Stimulated activated CD8-positive, alpha-beta memory T cell treated with anti-CD3 and anti-CD28 coated beads, Interleukin-4, amount 100 ng/mL, for 4 hours (primary cell): Measurements from ENCODE around the gene ENTREP1.
"Not testable (repeated sequence)": the region's sequence is repeated elsewhere in the genome, so short reads cannot be mapped to it uniquely, and the experiment has no call there.

Experiments used
- DNase-seq, 2 donors: peaks; one replicate each; pipeline ENCODE4 v3.0.0-alpha.2; 2020; ENCODE audit warnings: low read depth in 2 of 2, low spot score in 1 of 2

The ENTREP1 gene

GRCh38 chr9:69409936-69410335 lies 84.9 kb downstream of the ENTREP1 start:
- DNase-seq: not testable (repeated sequence)

GRCh38 chr9:69411246-69411645 lies 86.2 kb downstream of the ENTREP1 start:
- DNase-seq: no peak

- DNase-seq: no peak
Measured at GRCh38 chr9:69411931-69412740, 87.1 kb downstream of the ENTREP1 start.

- no peak for DNase-seq
Measured at GRCh38 chr9:69412741-69413150, 87.7 kb downstream of the ENTREP1 start.

GRCh38 chr9:69420611-69421270 lies 95.7 kb downstream of the ENTREP1 start:
- DNase-seq: no peak

GRCh38 chr9:69421908-69422801 lies 97.1 kb downstream of the ENTREP1 start:
- DNase-seq: no peak

- DNase-seq: no peak
Measured at GRCh38 chr9:69425136-69425801, 100.3 kb downstream of the ENTREP1 start.

GRCh38 chr9:69427286-69427685 lies 102.3 kb downstream of the ENTREP1 start:
- no peak for DNase-seq

- no peak for DNase-seq
Measured at GRCh38 chr9:69428017-69428785, 103.2 kb downstream of the ENTREP1 start.

- no peak for DNase-seq
Measured at GRCh38 chr9:69429281-69429680, 104.3 kb downstream of the ENTREP1 start.

- DNase-seq: no peak
Measured at GRCh38 chr9:69430206-69430605, 105.2 kb downstream of the ENTREP1 start.

GRCh38 chr9:69431203-69431602 lies 106.2 kb downstream of the ENTREP1 start:
- DNase-seq: no peak

- DNase-seq: no peak
Measured at GRCh38 chr9:69431777-69432176, 106.8 kb downstream of the ENTREP1 start.

- no peak for DNase-seq
Measured at GRCh38 chr9:69432623-69433022, 107.6 kb downstream of the ENTREP1 start.

GRCh38 chr9:69433392-69433791 lies 108.4 kb downstream of the ENTREP1 start:
- DNase-seq: no peak

GRCh38 chr9:69433968-69434367 lies 109.0 kb downstream of the ENTREP1 start:
- DNase-seq: no peak

GRCh38 chr9:69439654-69440053 lies 114.6 kb downstream of the ENTREP1 start:
- not testable (repeated sequence) for DNase-seq

- not testable (repeated sequence) for DNase-seq
Measured at GRCh38 chr9:69440254-69440955, 115.4 kb downstream of the ENTREP1 start.
